ENCODE results near the gene TSPY4.
"Not testable (repeated sequence)": the region's sequence is repeated elsewhere in the genome, so short reads cannot be mapped to it uniquely, and the experiment has no call there.

The TSPY4 gene

GRCh38 chrY:9337164-9337563 lies at the start of gene TSPY4:
Gene TSPY4, plus strand, starts transcription at chrY:9337464. Its CDS starts 46 bp downstream, at chrY:9337510.
- not testable (repeated sequence) for DNase-seq

- no peak for DNase-seq
Measured at GRCh38 chrY:9320996-9321395, 16.3 kb upstream of the TSPY4 start.

GRCh38 chrY:9357497-9357896 lies 20.2 kb downstream of the TSPY4 start, which contains the start of gene TSPY8:
Gene TSPY8, plus strand, starts transcription at chrY:9357797. Its CDS starts 46 bp downstream, at chrY:9357843.
- DNase-seq = not testable (repeated sequence)
